NCI-H1417 treated with DMSO at 0.1 percent for 48 hours (cell line): Measurements from ENCODE around the gene ST6GALNAC5.
"Not testable (repeated sequence)": the region's sequence is repeated elsewhere in the genome, so short reads cannot be mapped to it uniquely, and the experiment has no call there.

Source experiments
- DNase-seq: peaks from one replicate; lab custom pipeline; 2025; lab: John Stamatoyannopoulos, UW

The ST6GALNAC5 gene

DNA sequence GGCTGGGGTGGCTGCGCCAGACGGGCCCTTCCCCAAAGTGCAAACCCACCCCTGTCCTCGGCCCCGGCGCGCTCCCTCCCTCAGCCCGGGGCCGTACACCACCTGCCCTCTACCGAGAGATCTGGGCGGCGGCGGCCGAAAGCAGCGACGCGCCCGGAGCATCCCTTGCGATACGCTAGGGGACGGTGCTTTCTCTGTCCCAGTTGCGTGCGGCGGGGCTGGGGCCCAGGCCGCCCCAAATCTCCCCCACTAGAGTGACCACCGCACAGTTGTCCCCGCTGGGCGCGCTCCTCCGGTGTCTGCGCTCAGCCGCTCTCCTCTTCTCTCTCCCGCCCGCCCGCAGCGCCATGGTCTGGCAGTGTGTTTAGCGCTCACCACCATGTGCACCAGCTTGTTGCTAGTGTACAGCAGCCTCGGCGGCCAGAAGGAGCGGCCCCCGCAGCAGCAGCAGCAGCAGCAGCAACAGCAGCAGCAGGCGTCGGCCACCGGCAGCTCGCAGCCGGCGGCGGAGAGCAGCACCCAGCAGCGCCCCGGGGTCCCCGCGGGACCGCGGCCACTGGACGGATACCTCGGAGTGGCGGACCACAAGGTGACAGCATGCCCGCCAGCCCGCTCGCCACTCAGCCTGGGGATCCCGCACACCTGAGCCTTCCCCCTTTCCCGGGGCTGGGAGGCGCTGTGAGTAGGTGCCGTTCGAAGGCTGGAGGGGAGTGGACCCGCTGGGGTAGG, 1.0 kb downstream of the ST6GALNAC5 start:
- DNase-seq = no peak

DNA sequence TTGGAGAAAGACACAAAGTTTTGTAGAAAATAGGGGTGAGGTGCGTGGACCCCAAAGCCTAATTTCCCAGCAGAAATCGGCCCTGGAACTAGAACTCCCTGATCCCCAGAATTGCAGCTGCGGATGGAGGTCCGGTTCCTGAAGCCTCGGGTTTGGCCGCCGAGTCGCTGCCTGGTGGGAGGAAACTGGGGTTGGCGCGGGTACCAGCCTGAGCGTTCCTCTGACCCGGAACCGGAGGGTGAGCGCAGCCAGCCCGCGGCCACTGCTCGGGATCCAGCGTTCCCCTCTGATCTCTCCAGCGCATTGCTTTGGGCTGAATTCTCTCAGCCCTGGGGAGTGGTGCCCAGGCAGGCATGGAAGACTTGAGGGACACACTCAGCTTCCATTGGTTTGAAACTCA, 1.6 kb downstream of the ST6GALNAC5 start:
- DNase-seq = no peak

DNA sequence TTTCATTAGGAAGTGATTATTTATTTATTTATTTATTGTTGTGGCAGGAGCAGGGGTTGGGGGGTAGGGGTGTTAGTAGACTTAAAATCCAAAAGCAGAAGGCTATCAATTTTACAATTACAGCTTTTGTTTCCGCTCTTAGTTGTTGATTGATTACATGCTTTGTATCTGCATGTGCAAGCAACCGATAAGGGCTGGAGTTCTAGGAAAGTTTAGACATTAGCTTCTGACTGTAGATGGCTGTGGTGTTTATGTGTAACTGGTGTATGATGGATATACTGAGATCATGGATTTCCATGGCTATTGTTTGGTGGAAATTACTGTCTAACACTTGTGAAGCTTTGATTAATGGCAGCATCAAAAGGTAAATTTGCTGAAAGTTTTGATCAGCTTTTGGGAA, 2.8 kb downstream of the ST6GALNAC5 start:
- DNase-seq = no peak

DNA sequence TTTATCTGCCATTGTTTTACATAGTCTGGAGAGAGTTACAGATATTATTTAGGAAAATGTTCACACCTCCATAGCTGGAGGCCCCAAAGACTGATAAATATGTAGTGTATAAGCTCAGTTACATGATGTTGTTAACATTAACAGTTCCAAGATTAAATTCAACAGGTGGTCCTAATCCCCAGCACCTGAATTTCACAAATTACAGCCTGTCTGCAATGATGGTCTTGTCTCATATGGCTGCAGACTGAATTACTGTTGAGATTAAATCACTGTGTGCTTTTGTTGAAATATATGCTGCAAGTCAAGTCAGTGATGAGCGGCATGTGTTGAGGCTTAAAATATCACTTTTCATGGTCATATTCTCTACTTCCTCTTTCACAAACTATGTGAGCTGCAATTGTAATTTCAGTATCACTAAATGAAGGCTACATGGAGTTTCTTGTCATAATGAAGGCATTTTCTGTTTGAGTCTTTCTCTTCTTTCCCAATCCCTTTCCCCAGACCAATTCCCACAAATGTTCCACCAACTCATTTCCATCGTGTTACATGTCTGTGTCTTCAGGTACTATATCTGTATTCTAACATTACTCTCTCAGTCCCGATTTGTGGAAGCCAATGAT, 4.2 kb downstream of the ST6GALNAC5 start:
- no peak for DNase-seq

DNA sequence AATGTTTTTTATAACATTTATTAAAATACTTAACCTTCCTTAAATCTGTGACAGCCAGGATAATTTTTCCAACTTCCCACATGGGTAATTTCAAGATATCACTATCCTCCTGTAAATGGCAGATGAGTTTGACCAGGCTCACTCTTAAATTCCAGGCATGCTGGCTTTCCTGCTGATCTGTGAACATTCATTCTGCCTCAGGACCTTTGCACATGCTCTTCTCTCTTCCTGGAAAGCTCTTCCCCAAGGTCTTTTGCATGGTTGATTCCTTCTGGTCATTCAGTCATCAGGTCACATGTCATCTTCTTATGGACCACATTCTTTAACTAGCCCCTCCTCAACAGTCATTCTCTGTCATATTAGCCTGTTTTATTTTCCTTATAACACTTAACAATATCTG, 5.7 kb downstream of the ST6GALNAC5 start:
- no peak for DNase-seq

DNA sequence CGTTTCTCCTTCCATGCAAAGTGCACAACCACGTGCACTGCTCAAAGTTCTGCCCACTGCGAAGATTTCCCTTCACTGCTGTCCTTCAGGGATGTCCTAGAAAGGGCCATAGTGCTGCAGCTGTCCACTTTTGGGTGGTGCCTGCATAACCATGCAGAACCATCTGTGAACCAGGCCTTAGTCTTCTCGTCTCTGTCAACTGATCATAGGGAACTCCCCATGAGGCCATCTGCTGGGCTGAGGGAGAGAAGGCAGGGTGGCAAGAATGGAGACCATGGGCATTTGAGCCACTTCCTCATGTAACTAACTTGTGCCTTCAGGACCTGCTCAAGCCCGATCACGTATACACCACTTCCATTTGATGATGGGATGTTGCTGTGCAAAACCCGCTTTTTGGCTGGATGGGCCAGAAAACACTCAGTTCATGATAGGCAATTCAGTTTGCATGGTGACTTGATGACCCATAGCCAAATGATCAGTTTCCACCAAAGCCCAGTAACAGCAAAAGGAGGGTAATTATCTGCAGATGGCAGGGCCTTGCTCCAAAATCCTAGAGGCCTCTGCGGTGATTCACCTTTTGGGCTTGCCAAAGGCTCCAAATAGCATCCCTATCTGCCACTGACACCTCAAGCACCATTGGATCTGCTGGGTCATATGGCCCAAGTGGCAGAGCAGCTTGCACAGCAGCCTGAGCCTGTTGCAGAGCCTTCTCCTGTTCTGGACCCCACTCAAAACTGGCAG, 9.5 kb downstream of the ST6GALNAC5 start:
- no peak for DNase-seq

DNA sequence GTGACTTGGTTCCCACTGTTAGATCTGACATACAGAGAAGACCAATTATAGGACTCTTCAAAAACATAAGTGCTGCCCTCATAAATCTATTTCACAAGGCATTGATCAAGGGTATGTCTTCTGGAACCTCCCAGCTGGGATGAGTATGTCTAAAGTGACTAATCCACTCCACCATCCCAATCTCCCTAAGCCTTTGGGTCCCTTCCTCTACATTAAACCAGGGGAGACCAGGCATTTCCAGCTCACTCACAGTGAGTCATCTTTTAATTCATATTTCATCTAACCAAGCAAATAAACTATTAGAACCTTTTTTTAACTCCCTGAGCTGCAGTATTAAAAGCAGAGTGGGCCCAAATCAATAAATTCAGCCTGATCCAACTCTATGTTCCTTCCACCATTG, 11.7 kb downstream of the ST6GALNAC5 start:
- not testable (repeated sequence) for DNase-seq

DNA sequence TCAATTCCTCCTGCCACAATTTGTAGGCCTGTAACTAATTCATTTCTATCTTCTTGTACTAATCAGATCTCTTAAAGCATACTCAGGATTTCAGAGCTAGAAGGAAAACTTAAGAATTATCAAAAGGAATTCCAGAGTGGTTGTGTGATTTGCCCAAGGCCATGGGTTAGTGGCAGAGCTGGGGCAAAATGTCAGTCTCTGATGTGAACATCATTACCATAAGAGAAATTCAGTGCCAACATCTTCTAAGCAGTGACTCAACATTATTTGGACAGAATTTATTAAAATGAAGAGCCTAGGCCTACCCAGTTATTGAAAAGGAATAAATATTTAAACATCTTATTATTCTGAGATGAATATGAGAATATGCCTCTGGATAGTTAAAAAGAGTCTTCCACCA, 14.5 kb downstream of the ST6GALNAC5 start:
- no peak for DNase-seq

DNA sequence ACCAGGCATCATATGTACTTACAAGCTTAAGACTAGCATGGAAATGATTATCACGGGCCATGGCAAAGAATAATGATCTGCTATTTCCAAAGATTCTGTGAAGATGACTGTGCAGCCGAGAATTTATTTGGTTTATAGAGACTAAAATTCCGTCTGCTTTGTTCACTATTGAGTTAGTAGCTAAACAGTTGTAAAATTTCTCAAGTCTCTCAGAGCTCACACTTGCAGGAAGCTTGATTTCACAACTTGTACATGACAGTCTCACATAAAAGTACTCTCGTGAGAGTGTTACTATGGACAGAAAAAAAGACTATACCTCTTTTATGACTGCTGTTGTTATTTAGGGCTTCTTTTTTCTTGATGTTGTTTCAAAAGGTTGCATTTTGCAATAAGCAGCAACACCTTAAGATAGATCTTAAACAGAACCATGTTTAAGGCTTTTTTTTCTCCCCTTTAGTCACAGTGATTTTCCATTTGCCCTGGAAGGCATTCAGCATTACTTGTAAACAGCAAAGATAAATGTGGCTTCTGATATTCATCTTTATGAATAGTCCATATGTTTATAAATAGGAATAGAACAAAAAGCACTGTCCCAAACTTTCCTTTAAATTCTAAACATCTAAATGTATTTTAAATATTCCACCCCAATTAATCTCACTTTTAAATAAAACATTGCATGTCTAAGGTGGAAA, 24.8 kb downstream of the ST6GALNAC5 start:
- DNase-seq = no peak

DNA sequence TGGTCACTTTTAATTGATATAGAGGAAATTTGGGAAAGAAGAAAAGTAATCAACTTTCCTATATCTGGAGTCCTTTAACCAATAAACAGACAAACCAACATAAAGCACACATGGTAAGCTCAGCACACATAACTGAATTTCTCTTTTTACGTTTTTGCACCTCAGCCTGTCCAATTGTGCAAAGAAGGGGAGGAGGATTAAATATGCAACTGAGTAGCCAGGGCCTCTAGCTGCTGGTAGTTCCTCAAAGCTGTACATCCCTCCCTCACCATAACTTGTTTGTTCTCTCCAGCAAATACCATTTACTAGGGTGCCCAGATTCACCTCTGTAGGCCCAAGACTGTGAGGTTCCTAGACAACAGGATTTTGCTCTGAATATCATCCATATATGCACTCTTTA, 25.4 kb downstream of the ST6GALNAC5 start:
- no peak for DNase-seq

DNA sequence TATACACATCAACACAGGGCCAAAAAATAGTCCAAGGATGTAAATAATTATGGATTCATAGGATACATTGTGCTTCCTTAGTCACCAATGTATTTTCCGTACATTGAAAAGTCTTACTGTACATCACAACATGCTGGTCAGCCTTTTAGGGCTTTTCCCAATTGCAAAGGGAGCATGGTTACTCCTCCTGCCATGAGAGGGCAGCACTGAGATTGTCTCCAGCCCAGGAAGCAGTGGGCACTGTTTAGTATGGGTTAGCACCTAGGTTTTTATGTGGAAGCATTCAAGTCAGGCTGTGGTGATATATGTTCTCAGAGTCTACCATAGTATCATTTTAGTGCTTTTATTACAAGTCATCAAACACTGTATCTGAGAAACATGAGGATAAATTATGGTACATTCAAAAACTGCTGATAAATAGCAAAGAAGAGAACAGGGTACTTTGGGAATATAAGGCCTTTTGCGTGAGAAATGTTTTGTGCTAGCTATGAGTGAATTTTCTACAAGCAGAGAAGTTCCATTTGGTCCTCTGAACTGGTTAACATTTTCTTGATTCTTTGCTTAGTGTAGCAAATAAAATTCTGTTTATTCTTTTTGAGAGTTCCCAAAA, 34.0 kb downstream of the ST6GALNAC5 start:
- no peak for DNase-seq

DNA sequence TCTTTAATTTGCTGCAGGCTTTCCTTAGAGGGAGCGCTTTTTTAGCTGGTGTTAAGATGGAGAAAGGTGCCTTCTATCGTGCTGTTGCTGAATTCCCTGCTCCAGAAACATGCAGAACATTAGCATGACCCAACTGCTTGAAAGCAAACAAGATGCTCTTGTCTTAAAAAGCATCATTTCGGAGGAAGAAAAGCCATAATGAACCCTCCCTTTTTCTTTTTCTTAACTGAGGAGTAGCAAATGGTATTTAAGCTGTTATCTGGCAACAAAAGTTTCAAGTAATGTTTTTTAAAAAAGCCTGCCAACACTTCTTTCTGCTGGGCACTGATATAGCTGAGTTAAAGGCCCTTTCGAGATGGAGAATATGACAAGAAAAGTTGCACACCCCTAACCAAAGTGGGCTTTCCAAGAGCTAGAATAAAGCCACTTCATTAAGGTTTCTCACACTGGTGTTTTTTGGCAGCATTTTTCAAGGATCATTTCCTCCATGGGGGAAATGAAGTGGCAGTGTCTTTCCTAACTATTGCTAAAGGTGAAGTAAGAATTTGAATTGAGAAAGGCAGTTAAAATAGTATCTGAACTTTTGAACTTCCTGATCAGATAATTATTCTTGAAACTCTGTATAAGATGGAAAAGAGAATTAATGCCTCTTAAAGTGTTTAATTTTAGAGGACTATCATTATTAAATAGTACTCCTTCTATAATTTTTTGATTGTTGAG, 38.8 kb downstream of the ST6GALNAC5 start:
- DNase-seq = no peak

DNA sequence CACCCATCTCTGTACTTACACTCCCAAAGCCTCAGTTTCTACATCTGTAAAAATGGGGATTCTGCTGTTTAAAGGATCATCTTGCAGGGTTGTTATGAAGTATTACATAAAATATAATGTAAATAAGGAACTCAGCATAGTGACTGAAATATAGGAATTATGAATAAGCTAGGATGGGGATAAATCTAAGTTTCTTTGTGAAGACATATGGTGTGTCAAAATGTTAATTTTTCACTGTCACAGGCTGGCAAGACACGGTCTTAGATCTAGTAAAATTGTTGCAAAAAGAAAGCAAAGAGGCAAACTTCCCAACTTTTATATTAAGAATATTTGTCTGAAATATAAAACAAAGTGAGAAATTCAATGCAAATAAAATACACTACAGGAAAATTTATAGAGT, 42.0 kb downstream of the ST6GALNAC5 start:
- DNase-seq = no peak

DNA sequence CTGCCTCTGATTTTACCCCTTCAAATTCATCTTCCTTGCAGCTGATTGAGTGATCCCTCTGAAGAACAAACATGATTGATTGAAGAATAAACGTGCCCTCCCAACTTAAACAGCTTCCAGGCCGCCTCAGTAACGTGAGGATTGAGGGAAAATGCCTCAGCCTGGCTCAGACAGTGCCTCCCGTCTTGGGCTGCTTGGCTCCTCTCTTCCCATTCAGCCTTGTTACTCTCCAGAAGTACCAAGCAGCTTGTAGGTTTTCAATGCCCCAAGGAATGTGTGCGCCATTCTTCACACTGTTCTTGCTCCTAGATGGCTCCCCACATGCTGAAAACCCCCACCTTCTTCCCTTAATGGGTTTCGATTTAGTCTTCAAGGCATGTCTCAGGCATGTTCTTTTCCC, 51.8 kb downstream of the ST6GALNAC5 start:
- DNase-seq = no peak

DNA sequence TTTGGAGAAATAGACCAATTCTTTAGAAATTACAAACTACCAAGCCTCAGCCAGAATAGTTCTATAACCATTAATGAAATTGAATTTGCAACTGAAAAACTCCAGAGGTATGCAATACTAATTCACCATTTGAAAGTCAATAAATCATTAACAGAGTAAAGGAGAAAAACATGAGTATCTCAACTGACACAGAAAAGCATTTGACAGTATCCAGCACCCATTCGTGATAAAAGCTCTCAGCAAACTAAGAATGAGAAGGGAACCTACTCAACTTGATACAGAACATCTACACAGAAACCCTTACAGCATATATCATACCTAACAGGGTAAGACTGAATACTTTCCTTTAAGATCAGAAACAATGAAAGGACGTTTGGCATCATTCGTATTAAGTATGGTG, 54.3 kb downstream of the ST6GALNAC5 start:
- DNase-seq = no peak

DNA sequence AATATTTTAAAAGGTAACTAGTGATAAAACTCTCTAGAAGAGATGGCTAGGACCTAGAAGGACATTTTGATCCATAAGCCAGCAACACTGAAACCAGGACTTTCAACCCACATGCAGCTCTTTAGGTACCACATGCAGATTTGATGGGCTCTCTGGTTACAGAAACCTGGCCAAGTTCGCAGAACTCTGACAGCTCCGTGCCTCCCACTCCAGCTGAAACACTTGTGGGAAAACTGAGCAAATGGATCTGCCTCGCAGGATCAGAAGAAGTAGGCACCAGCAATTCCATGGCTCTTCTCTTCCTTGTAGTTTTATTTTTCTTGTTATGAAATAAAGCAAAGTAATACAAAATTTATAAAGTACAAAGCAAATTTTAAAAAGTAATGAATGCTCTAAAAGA, 58.5 kb downstream of the ST6GALNAC5 start:
- DNase-seq = no peak

DNA sequence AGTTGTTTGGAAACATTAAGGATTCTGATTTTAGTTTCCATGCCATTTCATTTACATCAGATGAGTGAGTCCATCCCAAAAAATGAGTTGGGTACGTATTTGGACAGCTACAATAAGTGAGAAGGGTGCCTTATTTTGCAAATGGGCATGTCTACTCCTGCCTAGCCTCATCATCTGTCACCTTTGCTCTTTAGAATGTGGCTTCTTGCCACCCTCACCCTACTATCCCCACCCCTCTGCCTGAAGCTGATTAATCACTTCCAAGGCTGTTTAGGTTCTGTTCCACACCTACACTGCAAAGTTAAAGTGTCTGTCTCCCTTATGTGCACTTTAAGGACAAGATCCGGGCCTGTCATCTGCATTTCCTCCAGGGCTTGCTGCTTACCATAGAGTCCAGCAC, 61.2 kb downstream of the ST6GALNAC5 start:
- DNase-seq = no peak

DNA sequence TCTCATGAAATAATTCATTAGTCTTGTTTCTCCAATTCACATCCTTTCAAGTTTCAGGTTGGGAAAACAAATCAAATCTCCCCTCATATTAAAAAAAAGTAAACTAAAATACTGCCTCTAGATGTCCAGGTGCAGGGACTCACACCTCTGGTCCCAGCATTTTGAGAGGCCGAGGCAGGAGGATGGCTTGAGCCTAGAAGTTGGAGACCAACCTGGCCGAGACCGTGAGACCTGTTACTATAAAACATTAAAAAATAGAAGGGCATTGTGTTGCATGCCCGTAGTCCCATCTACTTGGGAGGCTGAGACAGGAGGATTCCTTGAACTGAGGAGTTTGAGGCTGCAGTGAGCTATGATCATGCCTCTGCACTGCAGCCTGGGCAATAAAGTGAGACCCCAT, 61.9 kb downstream of the ST6GALNAC5 start:
- no peak for DNase-seq

DNA sequence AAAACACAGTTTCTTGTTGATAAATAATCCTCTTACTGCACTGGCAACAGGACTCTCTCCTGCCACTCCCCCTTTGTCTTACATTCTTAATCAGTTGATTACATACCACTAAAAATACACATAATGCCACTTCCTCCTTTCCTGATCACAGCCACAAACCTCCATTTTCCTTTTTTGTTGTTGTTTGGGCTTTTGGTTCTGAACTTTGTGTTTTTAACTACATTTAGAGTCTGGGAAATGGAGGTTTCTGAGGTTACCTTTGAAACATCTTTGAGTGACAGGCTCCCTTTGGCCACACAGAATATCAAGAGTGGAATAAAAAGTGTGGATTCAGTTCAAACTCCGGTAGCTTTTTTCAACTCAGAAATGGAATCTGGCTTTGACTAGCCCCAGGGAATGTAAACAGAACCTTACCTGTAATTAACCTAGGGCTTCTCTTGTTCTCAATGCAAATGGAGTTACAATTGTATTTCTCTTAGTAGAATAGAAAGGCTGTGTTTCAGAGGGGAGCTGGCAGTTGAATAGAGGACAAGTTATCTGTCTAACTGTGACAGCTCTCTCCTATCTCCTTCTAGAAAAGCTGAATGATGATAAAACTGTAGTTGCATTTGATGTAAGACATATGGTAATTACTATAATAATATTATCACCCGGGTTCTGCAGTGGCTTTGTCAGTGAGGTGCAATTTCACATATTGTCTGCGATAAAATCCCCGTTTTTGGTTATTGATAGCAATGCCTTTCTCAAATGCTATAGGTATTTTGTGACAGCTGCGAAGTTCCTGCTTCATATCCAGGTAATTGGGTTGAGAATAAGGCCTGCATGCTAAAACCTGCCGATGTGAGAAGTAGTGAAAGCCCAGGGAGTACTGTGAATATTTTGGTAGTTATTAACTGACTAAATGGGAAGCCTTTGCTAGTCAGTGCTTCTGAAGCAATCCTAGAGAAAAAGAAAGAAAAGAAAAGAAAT, 66.9 kb downstream of the ST6GALNAC5 start:
- DNase-seq = peak; percentile 59

DNA sequence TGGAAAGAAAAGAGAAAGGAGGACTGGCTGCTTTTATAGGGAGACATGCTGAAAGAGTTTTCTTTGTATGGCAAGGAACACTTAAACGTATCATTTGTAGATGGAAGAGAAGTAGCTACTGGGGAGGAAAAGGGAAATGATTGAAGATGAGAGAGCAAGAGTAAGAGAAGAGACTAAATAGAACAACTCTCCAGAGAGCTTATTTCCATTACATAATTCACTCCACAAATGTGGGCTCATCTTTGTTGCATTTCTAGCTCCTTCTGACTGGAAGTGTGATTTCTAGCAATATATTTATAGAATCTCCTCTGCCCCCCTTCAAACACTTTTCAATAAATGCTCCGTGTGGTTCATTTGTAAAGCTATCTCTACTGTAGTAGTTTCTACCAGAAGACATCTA, 71.0 kb downstream of the ST6GALNAC5 start:
- DNase-seq = no peak
